Pancreas (tissue), 10 donors: Measurements from ENCODE around the gene TMEM255A. TPM values are rescaled to one million over a fixed set of nuclear protein-coding genes. Genes with fewer than 3 reads are reported as not detected.
A peak's percentile ranks its signal among the peaks of the same experiment; 100 is the strongest.

Experiments
- ATAC-seq, 4 donors: fragments of 200-7000 bp; cut with Tn5 transposase; one replicate each; pipeline versions ENCODE4 v1.8.0 to v1.9.1; 2020; ENCODE audit warnings: mild to moderate bottlenecking in 4 of 4, moderate library complexity in 4 of 4
- DNase-seq, 6 donors: peaks; one replicate each; pipeline ENCODE4 v3.0.0-alpha.2; 2020
- FAIRE-seq: peaks from 2 replicates; lab custom pipeline; 2012; peaks lifted over from hg19 to GRCh38; lab: Jason Lieb, UNC
- H3K27ac ChIP-seq, 4 donors: fragments of 200-600 bp; sonication (generic); 1 replicate in 3 of 4; 2 replicates in 1 of 4; pipeline versions ENCODE4 v1.5.0 to v1.8.0; 2020
- H3K27me3 ChIP-seq, 4 donors: fragments of 200-600 bp; one replicate each; pipeline ENCODE4 v1.8.0; 2021
- H3K36me3 ChIP-seq, 3 donors: fragments of 200-600 bp; sonication (generic) in 1 of 3; one replicate each; pipeline versions ENCODE4 v1.5.0 to v1.8.0; 2020 to 2021
- H3K4me1 ChIP-seq, 3 donors: fragments of 200-600 bp; one replicate each; pipeline ENCODE4 v1.8.0; 2021
- H3K4me3 ChIP-seq, 4 donors: fragments of 200-600 bp; sonication (generic) in 2 of 4; one replicate each; pipeline versions ENCODE4 v1.5.0 to v1.8.0; 2020 to 2021
- H3K9me3 ChIP-seq, 4 donors: fragments of 200-600 bp; one replicate each; pipeline ENCODE4 v1.8.0; 2021
- WGBS, 2 donors: extraction: QIAGEN DNeasy Blood & Tissue Kit; methylation state at CpG; one replicate each; pipeline ENCODE4 v1.1.7; 2013; 5-methylcytosine and 5-hydroxymethylcytosine counted together
- intact Hi-C, 3 donors: fragments of 100-400 bp; cut with DNase I; formaldehyde crosslinking; loops; one replicate each; pipeline versions ENCODE4 v1.11.1 to v1.14.2; 2022
- polyA plus RNA-seq, 2 donors: library from polyadenylated mRNA; stranded (reverse); fragments of 200-250 nt; gene quantifications; one replicate each; pipeline ENCODE4 v1.2.3, GENCODE V29; 2013
- total RNA-seq, 6 donors: library from RNA; stranded (reverse); fragmentation: NEBNext Ultra II Directional in 4 of 6; extraction: Animal tissue kit (Norgen Biotek cat#: 25700) in 4 of 6; gene quantifications; one replicate each; pipeline versions ENCODE4 v1.2.1 to v1.2.4, GENCODE V29; 2021 to 2023
- TF ChIP-seq, protein P1 (sequence below), 4 donors: fragments of 200-600 bp; sonication (generic) in 3 of 4; IDR thresholded peaks; one replicate each; pipeline versions ENCODE4 v1.5.0 to v1.8.0; 2021; ENCODE audit warnings: antibody characterized with exemption in 4 of 4
- donor health status: healthy with polysubstance abuse.
- donor health status: DM: no; HTN: no; CAD: no; lungs with moderate emphysema.
- donor health status: DM: no; HTN: no; CAD: no.
- donor health status: control.
- donor health status: control.
- donor health status: Bipolar disorder and iron deficiency.
- donor health status: DM: yes; HTN: yes; CAD: no.
- donor health status: DM: no; HTN: no; CAD: no.
- donor health status: DM: no; HTN: no; CAD: no.
- donor health status: DM: yes; HTN: yes; CAD: no.

TMEM255A gene
- total and polyA plus RNA-seq, 8 donors: 0.05 to 1.2 (median 0.37) TPM

GRCh38 chrX:120269373-120270035 is 41.8 kb downstream of the TMEM255A start:
- H3K36me3 ChIP-seq: no peaks in the 10 kb centered on the region
- H3K4me3 ChIP-seq: no peak overlapping the region
- no peak for DNase-seq
- TF ChIP-seq, protein P1, sequence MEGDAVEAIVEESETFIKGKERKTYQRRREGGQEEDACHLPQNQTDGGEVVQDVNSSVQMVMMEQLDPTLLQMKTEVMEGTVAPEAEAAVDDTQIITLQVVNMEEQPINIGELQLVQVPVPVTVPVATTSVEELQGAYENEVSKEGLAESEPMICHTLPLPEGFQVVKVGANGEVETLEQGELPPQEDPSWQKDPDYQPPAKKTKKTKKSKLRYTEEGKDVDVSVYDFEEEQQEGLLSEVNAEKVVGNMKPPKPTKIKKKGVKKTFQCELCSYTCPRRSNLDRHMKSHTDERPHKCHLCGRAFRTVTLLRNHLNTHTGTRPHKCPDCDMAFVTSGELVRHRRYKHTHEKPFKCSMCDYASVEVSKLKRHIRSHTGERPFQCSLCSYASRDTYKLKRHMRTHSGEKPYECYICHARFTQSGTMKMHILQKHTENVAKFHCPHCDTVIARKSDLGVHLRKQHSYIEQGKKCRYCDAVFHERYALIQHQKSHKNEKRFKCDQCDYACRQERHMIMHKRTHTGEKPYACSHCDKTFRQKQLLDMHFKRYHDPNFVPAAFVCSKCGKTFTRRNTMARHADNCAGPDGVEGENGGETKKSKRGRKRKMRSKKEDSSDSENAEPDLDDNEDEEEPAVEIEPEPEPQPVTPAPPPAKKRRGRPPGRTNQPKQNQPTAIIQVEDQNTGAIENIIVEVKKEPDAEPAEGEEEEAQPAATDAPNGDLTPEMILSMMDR (IDR thresholded peaks at IDR 0.05): no peak
- FAIRE-seq: peak; percentile 69
- H3K27me3 ChIP-seq: no peaks in the 10 kb centered on the region
- no peaks in the 10 kb centered on the region for H3K9me3 ChIP-seq
- no peaks in the 10 kb centered on the region for H3K4me1 ChIP-seq
- intact Hi-C loops: no loop called here
- 32 to 57% methylated on average over 1 of the region's 1 CpG for WGBS, 2 donors
- peak in 2 of 4 donors; percentile 58 to 62 for ATAC-seq
- peak overlapping the region in 1 of 4 donors; percentile 27 for H3K27ac ChIP-seq

- no peak for FAIRE-seq
- Histone ChIP-seq H3K27ac (no peak overlapping the region), H3K4me1 (no peaks in the 10 kb centered on the region), H3K9me3 (no peaks in the 10 kb centered on the region), H3K4me3 (no peak overlapping the region), H3K36me3 (no peaks in the 10 kb centered on the region), H3K27me3 (no peaks in the 10 kb centered on the region)
- no peak for DNase-seq
- TF ChIP-seq, protein P1 (IDR thresholded peaks at IDR 0.05): no peak
- intact Hi-C loops: no loop called here
- ATAC-seq: peak in 1 of 4 donors; percentile 23
Observed at GRCh38 chrX:120264341-120264740, 46.9 kb downstream of the TMEM255A start.

DNA sequence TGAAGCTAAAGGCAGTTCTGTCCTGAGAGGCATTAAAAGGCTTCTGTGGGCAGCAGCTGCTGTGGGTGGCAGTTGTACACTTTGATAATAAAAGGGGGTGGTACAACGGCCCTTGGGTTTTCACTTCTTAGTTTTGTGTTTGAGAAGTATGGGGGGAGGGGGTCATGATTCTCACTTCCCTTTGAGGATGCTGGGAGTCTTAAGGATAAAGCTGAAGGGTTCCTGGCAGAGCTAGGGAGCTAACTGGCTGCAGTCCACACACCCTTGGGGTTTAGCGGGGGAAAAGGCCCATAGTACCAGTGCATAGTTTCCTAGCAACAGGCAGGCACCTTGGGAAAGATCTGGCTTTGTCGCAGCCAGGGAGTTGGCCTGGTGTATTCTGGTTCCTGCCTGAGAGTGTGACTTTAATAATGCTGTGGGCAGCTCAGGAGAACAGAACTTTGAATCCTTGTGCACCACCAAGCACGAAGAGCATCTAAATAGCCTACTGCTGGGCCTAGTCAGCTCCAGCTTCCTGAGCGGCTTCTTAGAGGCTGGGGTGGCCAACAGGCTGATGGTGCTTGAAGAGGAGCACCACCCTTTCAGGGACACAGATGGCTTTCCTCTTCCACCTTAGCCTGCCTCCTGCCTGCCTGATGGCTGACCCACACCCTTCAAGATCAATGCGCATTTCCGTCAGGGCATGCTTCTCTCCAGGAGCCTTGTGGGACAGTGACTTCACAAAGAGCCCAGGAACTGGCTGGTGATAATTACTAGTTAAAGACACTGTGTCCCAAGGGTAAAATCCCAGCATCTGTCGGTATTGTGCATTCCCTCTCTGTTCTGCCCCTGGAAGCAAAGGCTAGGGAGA is 48.2 kb downstream of the TMEM255A start:
- FAIRE-seq (no peak), DNase-seq (no peak), ATAC-seq (peak in 2 of 4 donors; percentile 48 to 55)
- no peaks in the 10 kb centered on the region for H3K27me3 ChIP-seq
- H3K36me3 ChIP-seq: no peaks in the 10 kb centered on the region
- intact Hi-C loops: no loop called here
- no peak overlapping the region for H3K4me3 ChIP-seq
- no peaks in the 10 kb centered on the region for H3K4me1 ChIP-seq
- TF ChIP-seq, protein P1 (IDR thresholded peaks at IDR 0.05): no peak
- WGBS, 2 donors: 54 to 72% methylated on average over 8 of the region's 8 CpGs
- no peak overlapping the region for H3K27ac ChIP-seq
- no peaks in the 10 kb centered on the region for H3K9me3 ChIP-seq

DNA sequence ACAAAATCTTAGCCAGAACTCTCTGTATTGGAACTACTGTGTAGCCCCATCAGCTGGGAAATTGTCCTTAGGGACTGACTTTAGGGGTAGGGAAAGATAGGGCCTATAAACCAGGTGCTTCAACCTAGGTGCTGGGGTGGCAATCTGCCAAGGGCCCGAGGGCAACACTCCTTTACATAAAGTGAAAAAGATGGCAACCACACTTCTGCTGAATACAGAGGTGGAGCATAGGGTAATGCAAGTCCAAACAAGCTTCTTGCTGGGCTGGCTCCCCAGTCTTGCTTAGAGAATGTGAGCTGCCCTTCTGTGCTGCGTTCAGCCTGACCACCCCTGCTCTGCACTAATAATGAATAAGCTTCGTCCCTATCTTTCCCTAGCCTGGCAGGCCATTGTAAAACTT is 50.9 kb downstream of the TMEM255A start:
- intact Hi-C loops: no loop called here
- H3K4me3 ChIP-seq: no peak overlapping the region
- TF ChIP-seq, protein P1 (IDR thresholded peaks at IDR 0.05): no peak
- no peaks in the 10 kb centered on the region for H3K4me1 ChIP-seq
- no peaks in the 10 kb centered on the region for H3K36me3 ChIP-seq
- DNase-seq: no peak
- no peaks in the 10 kb centered on the region for H3K9me3 ChIP-seq
- WGBS, 2 donors: 50 to 54% methylated on average over 3 of the region's 3 CpGs
- no peak for ATAC-seq
- no peaks in the 10 kb centered on the region for H3K27me3 ChIP-seq
- FAIRE-seq: no peak
- H3K27ac ChIP-seq: no peak overlapping the region
